BLaER1 treated with 17β-estradiol and CSF1 and Interleukin-3, amounts not matched to agents 10 nM and 100 nM (cell line): ENCODE data around the gene NUP210L.
"Not testable (repeated sequence)": the region's sequence is repeated elsewhere in the genome, so short reads cannot be mapped to it uniquely, and the experiment has no call there.

Experiments
- H3K27ac ChIP-seq, 11 experiments: shearing (Covaris generic); formaldehyde crosslinking; 2 replicates each; pipeline ENCODE4 v1.8.1; 2022
- H3K27me3 ChIP-seq, 11 experiments: shearing (Covaris generic); formaldehyde crosslinking; 2 replicates each; pipeline ENCODE4 v1.8.1; 2022
- H3K36me3 ChIP-seq, 11 experiments: shearing (Covaris generic); formaldehyde crosslinking; 2 replicates each; pipeline ENCODE4 v1.8.1; 2022
- H3K4me1 ChIP-seq, 10 experiments: shearing (Covaris generic); formaldehyde crosslinking; 2 replicates each; pipeline ENCODE4 v1.8.1; 2022
- H3K4me2 ChIP-seq, 11 experiments: shearing (Covaris generic); formaldehyde crosslinking; 2 replicates each; pipeline ENCODE4 v1.8.1; 2022
- H3K4me3 ChIP-seq, 10 experiments: shearing (Covaris generic); formaldehyde crosslinking; 2 replicates each; pipeline ENCODE4 v1.8.1; 2022
- H3K9ac ChIP-seq, 11 experiments: shearing (Covaris generic); formaldehyde crosslinking; 2 replicates each; pipeline ENCODE4 v1.8.1; 2022
- H3K9me3 ChIP-seq, 11 experiments: shearing (Covaris generic); formaldehyde crosslinking; replicated peaks in 1 of 11; 2 replicates each; pipeline ENCODE4 v1.8.1; 2022
- H4K20me1 ChIP-seq, 11 experiments: shearing (Covaris generic); formaldehyde crosslinking; 2 replicates each; pipeline ENCODE4 v1.8.1; 2022
- Cebpa-rat ChIP-seq, 11 experiments: shearing (Covaris generic); IDR thresholded peaks; 2 replicates each; pipeline ENCODE4 v1.8.1; 2022

NUP210L gene

DNA sequence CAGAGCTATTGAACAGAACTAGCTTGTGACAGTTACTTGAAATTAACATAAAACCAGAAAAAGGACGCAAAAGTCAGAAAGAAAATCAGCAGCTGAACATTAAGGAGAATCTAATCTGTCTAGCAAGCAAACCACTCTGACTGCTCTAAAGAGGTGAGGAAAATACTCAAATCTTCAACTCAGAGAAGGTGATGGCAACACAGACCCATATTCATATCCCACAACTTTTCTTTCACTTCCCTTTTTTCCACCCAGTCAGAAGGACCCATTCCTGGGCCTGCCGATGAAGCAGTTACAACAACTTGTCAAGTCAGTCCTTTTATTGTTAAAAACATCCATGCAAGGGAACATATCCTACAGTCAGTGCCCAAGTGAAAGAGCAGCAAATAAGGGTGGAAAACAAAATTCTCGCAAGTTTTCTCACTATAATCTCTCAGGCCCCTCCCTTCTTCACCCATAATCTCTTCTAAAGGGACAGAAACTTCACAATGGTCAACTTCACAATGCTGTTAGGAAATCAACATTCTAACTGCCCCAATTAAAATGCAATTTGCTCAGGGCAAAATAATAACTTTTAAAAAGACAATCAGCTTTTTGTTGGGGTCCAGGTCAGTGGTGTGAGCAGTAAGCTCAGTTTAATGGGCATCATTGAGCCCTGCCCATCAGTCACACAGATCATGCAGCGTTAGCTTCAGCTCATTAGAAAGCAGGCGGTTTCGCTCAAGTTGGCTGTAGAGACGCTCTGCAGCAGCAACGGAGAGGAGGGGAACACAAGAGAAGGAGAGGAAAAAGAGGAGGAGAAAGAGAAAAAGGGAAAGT is 3.6 kb upstream of the NUP210L start:
- H3K4me2 ChIP-seq, result peak overlapping the region; percentile 21 to 81 (median 59)
- H3K4me1 ChIP-seq, result peaks cover 20 to 66% (median 34%) of the 10 kb centered on the region in 10 experiments
- peaks cover 0 to 42% (median 17%) of the 10 kb centered on the region in 11 experiments; a peak in 15 of 22 replicates for H3K9me3 ChIP-seq
- H3K9ac ChIP-seq, result peak overlapping the region in 5 of 11 experiments; percentile 6 to 39 (median 23); a peak in 5 of 22 replicates
- peaks cover 85 to 95% (median 93%) of the 10 kb centered on the region in 11 experiments for H3K36me3 ChIP-seq
- peaks cover 25 to 100% (median 90%) of the 10 kb centered on the region in 11 experiments for H4K20me1 ChIP-seq
- TF ChIP-seq Cebpa-rat (IDR thresholded peaks at IDR 0.05), result no peak
- H3K4me3 ChIP-seq, result no peak overlapping the region
- no peaks in the 10 kb centered on the region for H3K27me3 ChIP-seq
- H3K27ac ChIP-seq, result peak overlapping the region; percentile 2 to 58 (median 32); a peak in 18 of 22 replicates

DNA sequence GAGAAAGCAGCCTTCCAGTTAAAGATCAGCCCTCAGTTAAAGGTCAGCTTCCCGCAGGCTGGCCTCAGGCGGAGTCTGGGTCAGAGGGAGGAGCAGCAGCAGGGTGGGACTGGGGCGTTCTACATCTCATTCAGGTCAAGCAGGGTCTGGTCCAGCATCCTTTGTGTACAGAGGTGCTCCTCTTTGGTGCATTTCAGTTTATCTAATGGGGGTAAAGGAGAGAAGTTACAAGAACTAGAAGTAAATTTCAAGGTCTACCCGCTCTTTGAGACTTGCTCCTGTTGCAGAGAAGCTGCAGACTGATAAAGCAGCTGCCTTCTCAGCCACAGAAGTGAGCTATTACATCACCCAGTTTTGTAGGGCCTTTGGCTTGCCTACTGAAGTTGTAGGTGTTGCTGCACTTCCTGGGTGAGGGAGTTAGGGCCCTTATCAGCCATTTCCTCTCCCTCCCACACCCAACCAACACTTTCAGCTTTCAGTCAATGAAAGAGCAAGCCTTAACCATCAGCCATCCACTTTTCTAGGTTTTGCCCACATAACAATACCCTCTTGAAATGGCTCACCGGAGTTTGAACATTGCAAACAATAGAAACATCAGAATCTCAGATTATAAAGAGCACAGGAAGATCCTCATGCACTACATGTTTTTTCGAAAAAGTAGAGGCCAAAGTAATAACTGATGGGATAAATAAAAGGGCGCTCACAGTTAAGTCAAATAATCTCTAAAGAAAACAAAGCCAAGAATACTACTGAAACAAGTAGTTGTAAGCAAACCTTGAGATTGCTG is 2.8 kb upstream of the NUP210L start:
- H3K4me3 ChIP-seq, result no peak overlapping the region
- peaks cover 0 to 34% (median 12%) of the 10 kb centered on the region in 11 experiments; a peak in 15 of 22 replicates for H3K9me3 ChIP-seq
- no peaks in the 10 kb centered on the region for H3K27me3 ChIP-seq
- peaks cover 20 to 58% (median 34%) of the 10 kb centered on the region in 10 experiments for H3K4me1 ChIP-seq
- peaks cover 25 to 96% (median 82%) of the 10 kb centered on the region in 11 experiments for H4K20me1 ChIP-seq
- TF ChIP-seq Cebpa-rat (IDR thresholded peaks at IDR 0.05), result 0 out of 22 replicates have a peak, but pooled peaks of 2 of the 11 experiments have one; percentile 11 to 24
- peak overlapping the region in 4 of 11 experiments; percentile 3 to 24 (median 17); a peak in 3 of 22 replicates for H3K9ac ChIP-seq
- H3K36me3 ChIP-seq, result peaks cover 77 to 87% (median 85%) of the 10 kb centered on the region in 11 experiments
- peak overlapping the region in 10 of 11 experiments; percentile 2 to 58 (median 34); a peak in 15 of 22 replicates for H3K27ac ChIP-seq
- peak overlapping the region; percentile 21 to 81 (median 59); a peak in 21 of 22 replicates for H3K4me2 ChIP-seq

DNA sequence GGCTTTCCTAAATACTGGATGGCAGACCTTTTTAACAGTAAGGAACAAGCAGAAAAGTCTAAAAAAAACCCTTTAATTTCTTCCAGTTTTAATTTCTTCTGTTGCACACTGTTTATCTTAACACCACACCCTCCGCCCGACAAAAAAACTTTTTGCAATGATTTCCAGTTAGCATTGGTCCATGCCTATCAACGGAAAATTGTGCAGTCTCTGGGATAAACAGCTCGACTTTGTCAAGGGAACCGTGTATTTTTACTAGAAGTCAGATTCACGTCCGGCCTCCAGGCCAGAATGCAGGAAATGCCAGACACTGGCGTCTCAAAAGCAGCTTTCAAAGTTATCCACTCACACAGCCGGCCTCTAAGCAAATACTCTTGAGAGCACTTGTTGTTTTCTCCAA is 378 bp upstream of the NUP210L start:
- H3K27ac ChIP-seq, result no peak overlapping the region
- no peak overlapping the region for H3K4me2 ChIP-seq
- peaks cover 53 to 62% (median 60%) of the 10 kb centered on the region in 11 experiments for H3K36me3 ChIP-seq
- TF ChIP-seq Cebpa-rat (IDR thresholded peaks at IDR 0.05), result no peak
- peaks cover 20 to 34% (median 30%) of the 10 kb centered on the region in 10 experiments for H3K4me1 ChIP-seq
- peaks cover 0 to 10% (median 6%) of the 10 kb centered on the region in 11 experiments; a peak in 12 of 22 replicates for H3K9me3 ChIP-seq
- H3K4me3 ChIP-seq, result no peak overlapping the region
- peaks cover 22 to 72% (median 57%) of the 10 kb centered on the region in 11 experiments for H4K20me1 ChIP-seq
- no peak overlapping the region for H3K9ac ChIP-seq
- H3K27me3 ChIP-seq, result no peaks in the 10 kb centered on the region

DNA sequence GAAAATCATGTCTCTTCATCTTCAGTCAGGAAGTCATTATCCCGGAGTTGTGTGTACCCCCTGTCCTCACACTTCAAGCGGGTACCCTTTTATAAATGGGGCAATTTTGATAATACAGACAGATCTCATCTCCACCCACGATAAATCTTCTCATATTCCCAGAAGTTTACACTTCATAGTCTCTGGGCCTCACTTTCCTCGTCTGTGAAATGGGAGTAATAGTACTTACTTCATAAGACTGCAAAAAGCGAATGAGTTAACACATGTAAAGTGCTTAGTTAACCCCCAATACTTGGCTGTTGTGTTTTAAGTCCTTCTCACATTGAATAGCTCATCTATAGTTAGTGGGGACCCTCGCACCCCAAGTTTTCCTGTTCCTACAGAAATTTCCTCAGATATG is 820 bp downstream of the NUP210L start:
- H3K4me3 ChIP-seq, result no peak overlapping the region
- TF ChIP-seq Cebpa-rat (IDR thresholded peaks at IDR 0.05), result no peak
- peaks cover 42 to 50% (median 48%) of the 10 kb centered on the region in 11 experiments for H3K36me3 ChIP-seq
- no peaks in the 10 kb centered on the region for H3K27me3 ChIP-seq
- peaks cover 14 to 28% (median 21%) of the 10 kb centered on the region in 10 experiments for H3K4me1 ChIP-seq
- H3K27ac ChIP-seq, result no peak overlapping the region
- H4K20me1 ChIP-seq, result peaks cover 18 to 60% (median 46%) of the 10 kb centered on the region in 11 experiments
- no peak overlapping the region for H3K4me2 ChIP-seq
- H3K9ac ChIP-seq, result no peak overlapping the region
- no peaks in the 10 kb centered on the region for H3K9me3 ChIP-seq

DNA sequence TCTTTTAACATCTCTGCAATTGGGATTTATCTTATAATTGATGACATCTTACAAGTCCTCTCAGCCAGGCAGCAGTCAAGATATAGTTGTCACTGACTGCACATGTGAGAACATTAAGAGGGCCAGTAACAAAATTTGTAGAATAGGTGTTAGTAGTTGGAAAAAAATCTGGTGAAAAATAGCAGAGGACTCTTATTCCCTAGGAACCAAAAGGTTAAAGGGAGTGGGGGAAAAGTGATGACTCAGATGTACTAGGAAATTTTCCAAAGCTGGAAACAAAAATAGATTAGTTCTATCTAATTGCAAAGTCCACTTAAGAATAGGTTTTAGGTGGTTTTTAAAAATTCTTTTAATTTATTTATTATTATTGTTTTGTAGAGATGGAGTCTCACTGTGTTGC is 3.6 kb downstream of the NUP210L start:
- Histone ChIP-seq H3K4me2 (no peak overlapping the region), H3K9me3 (no peaks in the 10 kb centered on the region), H3K27ac (no peak overlapping the region), H3K27me3 (no peaks in the 10 kb centered on the region), H3K4me3 (no peak overlapping the region), H3K36me3 (peaks cover 19 to 28% (median 22%) of the 10 kb centered on the region in 11 experiments), H3K4me1 (peaks cover 0 to 18% (median 6%) of the 10 kb centered on the region in 10 experiments; a peak in 10 of 20 replicates), H3K9ac (no peak overlapping the region), H4K20me1 (peaks cover 0 to 33% (median 19%) of the 10 kb centered on the region in 11 experiments; a peak in 16 of 22 replicates)
- no peak for TF ChIP-seq Cebpa-rat (IDR thresholded peaks at IDR 0.05)

DNA sequence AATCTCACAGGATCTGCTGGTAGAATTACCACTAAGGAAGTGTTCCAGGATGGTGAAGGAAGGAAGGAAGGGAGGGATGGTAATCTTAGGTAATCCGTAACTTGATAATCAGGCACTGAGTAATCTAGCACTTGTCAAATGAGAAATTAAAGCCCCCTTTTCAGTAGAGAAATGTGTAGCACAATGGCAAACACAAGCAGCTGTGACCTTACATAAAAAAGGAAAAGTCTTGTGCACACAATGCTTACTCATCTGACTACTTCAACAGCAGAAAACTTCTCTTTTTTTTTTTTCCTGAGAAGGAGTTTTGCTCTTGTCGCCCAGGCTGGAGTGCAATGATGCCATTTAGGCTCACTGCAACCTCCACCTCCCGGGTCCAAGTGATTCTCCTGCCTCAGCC is 6.1 kb downstream of the NUP210L start:
- no peak for TF ChIP-seq Cebpa-rat (IDR thresholded peaks at IDR 0.05)

DNA sequence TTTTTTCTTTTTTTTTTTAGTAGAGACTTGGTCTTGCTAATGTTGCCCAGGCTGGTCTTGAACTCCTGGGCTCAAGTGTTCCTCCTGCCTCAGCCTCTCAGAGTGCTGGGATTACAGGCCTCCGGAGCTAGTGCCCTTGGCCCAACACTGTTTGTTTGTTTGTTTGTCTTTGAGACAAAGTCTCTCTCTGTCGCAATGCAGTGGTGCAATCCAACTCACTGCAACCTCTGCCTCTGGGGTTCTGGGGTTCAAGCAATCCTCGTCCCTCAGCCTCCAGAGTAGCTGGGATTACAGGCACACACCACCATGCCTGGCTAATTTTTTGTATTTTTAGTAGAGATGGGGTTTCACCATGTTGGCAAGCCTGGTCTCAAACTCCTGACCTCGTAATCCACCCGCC is 7.4 kb downstream of the NUP210L start:
- H3K4me3 ChIP-seq, H4K20me1 ChIP-seq, H3K36me3 ChIP-seq, H3K9me3 ChIP-seq, H3K9ac ChIP-seq, H3K27me3 ChIP-seq, H3K4me2 ChIP-seq, H3K27ac ChIP-seq: not testable (repeated sequence)
- peaks cover 0 to 18% (median 6%) of the 10 kb centered on the region in 10 experiments; a peak in 10 of 20 replicates for H3K4me1 ChIP-seq

More for the DNA sequence above, 6.1 kb downstream of the NUP210L start:
- Histone ChIP-seq H3K36me3 (peaks cover 0 to 3% (median 0%) of the 10 kb centered on the region in 11 experiments; a peak in 3 of 22 replicates), H3K9me3 (no peaks in the 10 kb centered on the region), H3K27ac (peak overlapping the region in 4 of 11 experiments; percentile 26 to 44 (median 42); a peak in 5 of 22 replicates), H3K27me3 (no peaks in the 10 kb centered on the region), H3K4me2 (peak overlapping the region in 4 of 11 experiments; percentile 37 to 76 (median 52); a peak in 8 of 22 replicates), H3K9ac (peak overlapping the region in 2 of 11 experiments; percentile 27 to 39; a peak in 1 of 22 replicates), H3K4me1 (peaks cover 0 to 18% (median 6%) of the 10 kb centered on the region in 10 experiments; a peak in 10 of 20 replicates), H4K20me1 (peaks cover 0 to 8% (median 0%) of the 10 kb centered on the region in 11 experiments; a peak in 3 of 22 replicates), H3K4me3 (no peak overlapping the region)

DNA sequence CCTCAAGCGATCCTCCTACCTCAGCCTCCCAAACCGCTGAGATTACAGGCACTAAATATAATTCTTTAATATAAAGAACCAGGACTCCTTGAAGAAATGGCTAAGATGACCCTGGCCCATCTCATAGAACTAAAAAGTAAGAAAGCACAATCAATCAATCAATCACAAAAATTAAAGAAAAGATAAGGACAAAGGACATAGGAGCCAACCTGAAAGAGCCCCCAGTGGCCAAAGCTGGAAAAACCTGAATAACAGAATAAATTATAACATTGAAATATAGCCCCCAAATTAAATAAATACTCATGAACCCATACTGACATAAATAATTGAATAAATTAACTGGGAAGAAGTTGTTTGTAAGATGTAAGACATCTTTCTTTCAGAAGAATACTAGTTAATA is 8.9 kb downstream of the NUP210L start:
- no peak overlapping the region for H3K27ac ChIP-seq
- no peak for TF ChIP-seq Cebpa-rat (IDR thresholded peaks at IDR 0.05)

More for the DNA sequence above, 8.9 kb downstream of the NUP210L start:
- Histone ChIP-seq H4K20me1 (peaks cover 0 to 4% (median 0%) of the 10 kb centered on the region in 11 experiments; a peak in 1 of 22 replicates), H3K36me3 (no peaks in the 10 kb centered on the region), H3K27me3 (no peaks in the 10 kb centered on the region), H3K4me2 (no peak overlapping the region), H3K9ac (no peak overlapping the region), H3K4me1 (peaks cover 0 to 18% (median 6%) of the 10 kb centered on the region in 10 experiments; a peak in 10 of 20 replicates), H3K4me3 (no peak overlapping the region), H3K9me3 (no peaks in the 10 kb centered on the region)
